GM19397 (cell line): ENCODE data around the gene GANAB.
A peak's percentile ranks its signal among the peaks of the same experiment; 100 is the strongest.
"Not testable (repeated sequence)": the region's sequence is repeated elsewhere in the genome, so short reads cannot be mapped to it uniquely, and the experiment has no call there.

Experiments used
- ATAC-seq: cut with Tn5 transposase; IDR thresholded peaks from one replicate; pipeline ENCODE4 v1.9.1; 2021; ENCODE audit warnings: mild to moderate bottlenecking, moderate library complexity; ENCODE audit not compliant: unreplicated experiment

GANAB gene

GRCh38 chr11:62602141-62603071 is 44.0 kb downstream of the GANAB start:
- no peak for ATAC-seq

- ATAC-seq: peak; percentile 78
Observed at GRCh38 chr11:62601372-62602140, 44.9 kb downstream of the GANAB start, which contains the start of gene MTA2. TSS of gene MTA2 (minus strand) at chr11:62601865. CDS start at chr11:62601450, 415 bp downstream.

- ATAC-seq: no peak
Observed at GRCh38 chr11:62601122-62601371, 45.4 kb downstream of the GANAB start.

GRCh38 chr11:62600367-62601121 is 45.9 kb downstream of the GANAB start:
- ATAC-seq: no peak

GRCh38 chr11:62599901-62600300 is 46.5 kb downstream of the GANAB start:
- no peak for ATAC-seq

GRCh38 chr11:62599069-62599696 is 47.2 kb downstream of the GANAB start:
- ATAC-seq: peak; percentile 49

- no peak for ATAC-seq
Observed at GRCh38 chr11:62595124-62595523, 51.3 kb downstream of the GANAB start.

GRCh38 chr11:62593434-62594044 is 52.9 kb downstream of the GANAB start:
- no peak for ATAC-seq

GRCh38 chr11:62592989-62593421 is 53.4 kb downstream of the GANAB start:
- ATAC-seq: no peak

- no peak for ATAC-seq
Observed at GRCh38 chr11:62592146-62592815, 54.1 kb downstream of the GANAB start.

GRCh38 chr11:62591448-62592145 is 54.8 kb downstream of the GANAB start, which contains the start of gene TUT1:
TSS of gene TUT1 (minus strand) at chr11:62591523. CDS start at chr11:62591485, 38 bp downstream.
- peak; percentile 84 for ATAC-seq

- no peak for ATAC-seq
Observed at GRCh38 chr11:62588966-62589637, 57.3 kb downstream of the GANAB start.

GRCh38 chr11:62585356-62585755 is 61.1 kb downstream of the GANAB start:
- ATAC-seq: not testable (repeated sequence)

- ATAC-seq: not testable (repeated sequence)
Observed at GRCh38 chr11:62581735-62582134, 64.7 kb downstream of the GANAB start.

- ATAC-seq: no peak
Observed at GRCh38 chr11:62580959-62581715, 65.3 kb downstream of the GANAB start.

- ATAC-seq: no peak
Observed at GRCh38 chr11:62579252-62579651, 67.2 kb downstream of the GANAB start.

GRCh38 chr11:62578541-62578940 is 67.9 kb downstream of the GANAB start:
- ATAC-seq: no peak
